Adipocyte (in vitro differentiated cells): ENCODE measurements around the gene STXBP6.
A peak's percentile ranks its signal among the peaks of the same experiment; 100 is the strongest.

Experiments
- DNase-seq: peaks from one replicate; pipeline ENCODE4 v3.0.0-alpha.2; 2015; ENCODE audit warnings: low read depth
- H3K27me3 ChIP-seq: replicated peaks from 2 replicates; pipeline ENCODE4 v1.7.0; 2013; ENCODE audit warnings: mild to moderate bottlenecking, low read length, moderate library complexity; ENCODE audit not compliant: control insufficient read depth, insufficient read depth
- H3K36me3 ChIP-seq: 2 replicates; pipeline ENCODE4 v1.7.0; 2013; ENCODE audit warnings: low read length, mild to moderate bottlenecking, moderate library complexity; ENCODE audit not compliant: control insufficient read depth, insufficient read depth, severe bottlenecking
- H3K4me1 ChIP-seq: 2 replicates; pipeline ENCODE4 v1.7.0; 2013; ENCODE audit warnings: mild to moderate bottlenecking, low read length, moderate library complexity; ENCODE audit not compliant: control insufficient read depth, insufficient read depth
- H3K4me3 ChIP-seq: 2 replicates; pipeline ENCODE4 v1.7.0; 2013; ENCODE audit warnings: mild to moderate bottlenecking, low read length, moderate library complexity
- H3K9ac ChIP-seq: 2 replicates; pipeline ENCODE4 v1.7.0; 2013; ENCODE audit warnings: mild to moderate bottlenecking, low read length, moderate library complexity
- H3K9me3 ChIP-seq: 2 replicates; pipeline ENCODE4 v1.7.0; 2013; ENCODE audit warnings: mild to moderate bottlenecking, low read length, moderate library complexity; ENCODE audit not compliant: control insufficient read depth

Gene STXBP6

GRCh38 chr14:24978862-24979724 is 70.9 kb downstream of the STXBP6 start:
- Histone ChIP-seq H3K4me1 (peaks cover 15% of the 10 kb centered on the region), H3K9ac (no peak overlapping the region), H3K36me3 (no peaks in the 10 kb centered on the region), H3K27me3 (no peaks in the 10 kb centered on the region), H3K4me3 (no peak overlapping the region), H3K9me3 (no peaks in the 10 kb centered on the region)
- DNase-seq, result no peak

GRCh38 chr14:24976602-24977001 is 73.3 kb downstream of the STXBP6 start:
- Histone ChIP-seq H3K4me1 (peaks cover 13% of the 10 kb centered on the region), H3K36me3 (no peaks in the 10 kb centered on the region), H3K9me3 (no peaks in the 10 kb centered on the region), H3K9ac (no peak overlapping the region), H3K27me3 (no peaks in the 10 kb centered on the region), H3K4me3 (no peak overlapping the region)
- DNase-seq, result no peak

DNA sequence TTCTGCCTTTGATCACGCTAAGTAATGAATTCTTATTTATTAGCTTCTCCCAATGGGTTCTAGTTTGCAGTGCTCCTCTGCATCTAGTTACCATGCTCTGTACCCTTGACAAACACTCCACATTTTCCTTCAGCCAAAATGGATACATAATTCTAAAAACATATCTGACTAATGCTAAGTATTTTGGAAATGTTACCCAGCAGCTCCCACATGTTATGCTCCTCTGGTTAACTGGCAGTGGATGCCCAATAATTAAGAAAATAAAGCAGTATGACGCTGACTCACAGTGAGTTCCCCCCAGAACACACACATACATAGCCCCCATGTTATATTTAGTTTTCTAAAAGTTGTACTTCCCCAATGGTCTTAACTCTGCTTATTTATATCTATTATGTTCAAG is 74.6 kb downstream of the STXBP6 start:
- no peak overlapping the region for H3K9ac ChIP-seq
- H3K27me3 ChIP-seq, result no peaks in the 10 kb centered on the region
- no peak overlapping the region for H3K4me3 ChIP-seq
- H3K36me3 ChIP-seq, result no peaks in the 10 kb centered on the region
- no peaks in the 10 kb centered on the region for H3K9me3 ChIP-seq
- H3K4me1 ChIP-seq, result peaks cover 13% of the 10 kb centered on the region
- DNase-seq, result no peak

DNA sequence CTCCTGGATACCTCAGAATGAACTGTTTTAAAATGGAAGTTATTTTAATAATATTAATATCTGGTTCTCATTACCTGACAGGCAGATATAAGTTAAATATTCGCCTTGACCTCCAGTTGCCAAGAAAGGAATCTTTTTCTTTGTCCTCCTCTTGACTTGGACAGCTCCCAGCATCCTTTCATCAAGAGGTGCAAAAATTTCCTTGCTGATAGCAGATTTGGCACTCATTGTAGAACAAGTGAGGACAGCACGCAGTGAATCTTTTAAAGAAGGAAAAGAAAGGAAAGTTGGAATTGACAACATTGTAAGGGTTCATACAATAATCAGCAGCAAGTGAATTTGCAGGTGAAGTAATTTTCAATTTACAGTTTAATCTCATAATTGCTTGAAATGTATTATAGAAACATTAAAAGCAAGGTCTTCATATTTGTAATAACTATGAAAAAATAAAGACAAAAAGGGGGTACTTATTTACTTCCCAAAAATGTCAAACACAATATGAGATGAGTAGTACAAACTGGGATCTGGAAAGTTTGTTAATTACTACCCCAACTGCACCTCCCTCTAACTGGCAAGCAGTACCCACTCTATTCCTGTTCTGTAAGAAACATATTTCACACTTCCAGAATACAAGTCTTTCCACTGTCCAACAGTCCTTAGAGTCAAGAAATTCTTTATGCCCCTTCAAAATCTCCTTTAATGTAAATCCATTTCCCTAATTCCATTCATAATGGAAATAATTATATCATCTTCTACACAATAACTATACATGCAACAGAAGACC is 75.2 kb downstream of the STXBP6 start:
- no peaks in the 10 kb centered on the region for H3K9me3 ChIP-seq
- peak overlapping the region; percentile 58 for H3K4me3 ChIP-seq
- no peaks in the 10 kb centered on the region for H3K27me3 ChIP-seq
- no peak for DNase-seq
- no peak overlapping the region for H3K9ac ChIP-seq
- peaks cover 13% of the 10 kb centered on the region for H3K4me1 ChIP-seq
- no peaks in the 10 kb centered on the region for H3K36me3 ChIP-seq

DNA sequence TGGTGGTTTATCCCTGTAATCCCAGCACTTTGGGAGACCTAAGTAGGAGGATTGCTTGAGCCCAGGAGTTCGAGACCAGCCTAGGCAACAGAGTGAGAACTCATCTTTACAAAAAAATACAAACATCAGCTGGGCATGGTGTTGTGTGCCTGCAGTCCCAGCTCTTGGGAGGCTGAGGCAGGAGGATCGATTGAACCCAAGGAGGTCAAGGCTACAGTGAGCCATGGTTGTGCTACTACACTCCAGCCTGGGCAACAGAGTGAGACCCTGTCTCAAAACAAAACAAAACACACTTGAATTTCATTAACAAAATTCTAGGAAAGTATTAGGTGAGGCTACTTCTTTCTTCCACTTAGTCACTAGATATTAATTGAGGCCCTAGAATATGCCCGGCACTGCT is 77.1 kb downstream of the STXBP6 start:
- H3K9ac ChIP-seq, result no peak overlapping the region
- DNase-seq, result no peak
- H3K4me1 ChIP-seq, result peaks cover 13% of the 10 kb centered on the region
- no peaks in the 10 kb centered on the region for H3K27me3 ChIP-seq
- no peak overlapping the region for H3K4me3 ChIP-seq
- H3K9me3 ChIP-seq, result no peaks in the 10 kb centered on the region
- no peaks in the 10 kb centered on the region for H3K36me3 ChIP-seq

DNA sequence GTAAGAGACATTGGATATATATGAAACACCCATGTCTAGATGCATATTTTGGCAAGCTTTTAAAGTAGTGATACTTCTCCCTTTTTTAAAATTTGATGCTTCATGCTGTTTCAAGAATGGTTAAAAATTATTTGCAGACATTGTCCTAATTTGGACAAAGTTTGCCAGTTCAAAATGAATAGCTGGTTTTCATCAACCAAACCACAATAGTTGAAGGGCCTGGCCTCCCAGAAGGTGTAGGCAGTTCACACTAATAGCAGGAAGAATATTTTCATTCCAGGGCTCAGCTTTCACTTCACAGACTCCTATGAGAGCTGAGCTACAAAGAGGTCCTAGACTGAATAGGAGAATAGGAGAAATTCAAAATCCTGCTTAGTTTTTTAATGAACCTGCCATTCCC is 78.7 kb downstream of the STXBP6 start:
- no peaks in the 10 kb centered on the region for H3K27me3 ChIP-seq
- no peak overlapping the region for H3K4me3 ChIP-seq
- DNase-seq, result peak; percentile 40
- no peaks in the 10 kb centered on the region for H3K36me3 ChIP-seq
- no peaks in the 10 kb centered on the region for H3K9me3 ChIP-seq
- no peak overlapping the region for H3K9ac ChIP-seq
- peaks cover 21% of the 10 kb centered on the region for H3K4me1 ChIP-seq

GRCh38 chr14:24966579-24966964 is 83.4 kb downstream of the STXBP6 start:
- H3K9me3 ChIP-seq, result no peaks in the 10 kb centered on the region
- H3K4me3 ChIP-seq, result no peak overlapping the region
- peaks cover 16% of the 10 kb centered on the region for H3K4me1 ChIP-seq
- no peaks in the 10 kb centered on the region for H3K36me3 ChIP-seq
- DNase-seq, result peak; percentile 45
- no peaks in the 10 kb centered on the region for H3K27me3 ChIP-seq
- H3K9ac ChIP-seq, result no peak overlapping the region

GRCh38 chr14:24965934-24966578 is 83.9 kb downstream of the STXBP6 start:
- peaks cover 17% of the 10 kb centered on the region for H3K4me1 ChIP-seq
- H3K27me3 ChIP-seq, result no peaks in the 10 kb centered on the region
- peak; percentile 96 for DNase-seq
- H3K9me3 ChIP-seq, result no peaks in the 10 kb centered on the region
- no peaks in the 10 kb centered on the region for H3K36me3 ChIP-seq
- H3K9ac ChIP-seq, result no peak overlapping the region
- peak overlapping the region; percentile 48 for H3K4me3 ChIP-seq

DNA sequence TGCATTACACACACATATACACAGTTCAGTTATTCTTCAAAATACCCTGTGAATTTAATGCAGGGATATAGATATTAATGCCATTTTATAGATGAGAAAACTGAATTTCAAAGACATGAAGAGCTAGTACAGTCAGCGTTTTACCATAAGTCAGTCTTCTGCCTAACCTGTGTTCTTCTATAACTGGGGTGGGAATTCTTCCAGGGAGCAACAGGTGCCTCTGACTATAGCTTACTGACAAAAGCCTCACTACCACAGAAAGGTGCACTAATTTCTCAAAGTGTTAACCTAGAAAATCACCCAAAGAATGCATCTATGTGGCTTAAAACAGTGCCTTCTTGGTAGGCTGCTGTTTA is 84.4 kb downstream of the STXBP6 start:
- Histone ChIP-seq H3K9ac (no peak overlapping the region), H3K27me3 (no peaks in the 10 kb centered on the region), H3K4me3 (peak overlapping the region; percentile 48), H3K36me3 (no peaks in the 10 kb centered on the region), H3K9me3 (no peaks in the 10 kb centered on the region), H3K4me1 (peaks cover 22% of the 10 kb centered on the region)
- no peak for DNase-seq

DNA sequence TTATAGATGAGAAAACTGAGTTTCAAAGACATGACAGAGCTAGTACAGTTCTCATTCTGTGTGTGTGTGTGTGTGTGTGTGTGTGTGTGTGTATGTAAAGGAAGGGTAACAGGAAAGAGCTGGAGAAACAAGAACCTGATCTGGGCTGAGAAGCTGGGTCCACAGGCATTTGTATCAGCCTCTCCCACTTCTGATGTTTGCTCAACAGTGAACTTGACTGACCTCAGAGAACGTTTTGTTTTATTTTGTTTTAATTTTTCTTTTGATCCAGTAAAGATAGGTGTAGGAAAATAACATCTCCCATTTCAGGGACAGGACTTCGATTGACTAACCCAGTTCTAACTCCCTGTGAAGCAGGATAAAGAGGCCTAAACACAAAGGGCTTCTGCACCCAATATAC is 85.4 kb downstream of the STXBP6 start:
- Histone ChIP-seq H3K4me3 (no peak overlapping the region), H3K36me3 (no peaks in the 10 kb centered on the region), H3K27me3 (no peaks in the 10 kb centered on the region), H3K4me1 (peaks cover 24% of the 10 kb centered on the region), H3K9ac (no peak overlapping the region), H3K9me3 (no peaks in the 10 kb centered on the region)
- no peak for DNase-seq

GRCh38 chr14:24964048-24964447 is 85.9 kb downstream of the STXBP6 start:
- Histone ChIP-seq H3K27me3 (no peaks in the 10 kb centered on the region), H3K36me3 (no peaks in the 10 kb centered on the region), H3K9me3 (no peaks in the 10 kb centered on the region), H3K4me1 (peaks cover 29% of the 10 kb centered on the region), H3K9ac (no peak overlapping the region), H3K4me3 (no peak overlapping the region)
- DNase-seq, result no peak
